ENCODE measurements around the gene TKTL1.

GRCh38 chrX:154371017-154371788 lies 75.6 kb downstream of the TKTL1 start:
- TF ChIP-seq CTCF (IDR thresholded peaks at IDR 0.05): no peak
- TF ChIP-seq POLR2A (IDR thresholded peaks at IDR 0.05): peak; percentile 82 to 84

All from Peyer's patch (tissue), 4 donors.